ENCODE measurements around the gene SLC4A5.
A peak's percentile ranks its signal among the peaks of the same experiment; 100 is the strongest.

The SLC4A5 gene

GRCh38 chr2:74313497-74313896 is 29.7 kb downstream of the SLC4A5 start:
- DNase-seq = no peak

GRCh38 chr2:74312913-74313312 is 30.3 kb downstream of the SLC4A5 start:
- DNase-seq = no peak

GRCh38 chr2:74307720-74308119 is 35.5 kb downstream of the SLC4A5 start:
- DNase-seq = no peak

- no peak for DNase-seq
Measured at GRCh38 chr2:74304332-74305148, 38.7 kb downstream of the SLC4A5 start.

- no peak for DNase-seq
Measured at GRCh38 chr2:74302865-74303264, 40.4 kb downstream of the SLC4A5 start.

- no peak for DNase-seq
Measured at GRCh38 chr2:74301262-74301661, 42.0 kb downstream of the SLC4A5 start.

GRCh38 chr2:74300506-74300905 is 42.7 kb downstream of the SLC4A5 start:
- DNase-seq = no peak

GRCh38 chr2:74297950-74298349 is 45.3 kb downstream of the SLC4A5 start:
- DNase-seq = no peak

- no peak for DNase-seq
Measured at GRCh38 chr2:74297391-74297790, 45.8 kb downstream of the SLC4A5 start.

- DNase-seq = no peak
Measured at GRCh38 chr2:74293191-74293991, 49.8 kb downstream of the SLC4A5 start.

GRCh38 chr2:74292751-74293150 is 50.5 kb downstream of the SLC4A5 start:
- DNase-seq = no peak

- DNase-seq = peak; percentile 27
Measured at GRCh38 chr2:74291886-74292621, 51.2 kb downstream of the SLC4A5 start.

- no peak for DNase-seq
Measured at GRCh38 chr2:74291218-74291544, 52.0 kb downstream of the SLC4A5 start.

- no peak for DNase-seq
Measured at GRCh38 chr2:74290466-74291217, 52.6 kb downstream of the SLC4A5 start.

GRCh38 chr2:74290066-74290465 is 53.1 kb downstream of the SLC4A5 start:
- DNase-seq = no peak

- DNase-seq = no peak
Measured at GRCh38 chr2:74286725-74287124, 56.5 kb downstream of the SLC4A5 start.

- no peak for DNase-seq
Measured at GRCh38 chr2:74281141-74281975, 61.9 kb downstream of the SLC4A5 start.

- DNase-seq = no peak
Measured at GRCh38 chr2:74278694-74279093, 64.5 kb downstream of the SLC4A5 start.

- no peak for DNase-seq
Measured at GRCh38 chr2:74278176-74278575, 65.0 kb downstream of the SLC4A5 start.

- DNase-seq = no peak
Measured at GRCh38 chr2:74275228-74275627, 68.0 kb downstream of the SLC4A5 start.

GRCh38 chr2:74269667-74270066 is 73.5 kb downstream of the SLC4A5 start:
- DNase-seq = no peak

GRCh38 chr2:74267068-74267467 is 76.1 kb downstream of the SLC4A5 start:
- DNase-seq = peak; percentile 7

All from NCI-H345 (cell line).